Body of pancreas (tissue), 4 donors: ENCODE results near the gene CCL26.

Source experiments
- POLR2A ChIP-seq, 3 donors: fragments of 450-650 bp; IDR thresholded peaks; one replicate each; pipeline ENCODE4 v1.6.1; 2016; ENCODE audit warnings: antibody characterized with exemption in 3 of 3, mild to moderate bottlenecking in 2 of 3
- TF ChIP-seq, protein P1 (sequence below), 7 experiments: fragments of 450-650 bp in 4 of 7; fragments of 200-600 bp in 3 of 7; sonication (generic) in 3 of 7; IDR thresholded peaks; one replicate each; pipeline ENCODE4 v1.5.1; 2016 to 2019; ENCODE audit warnings: antibody characterized with exemption in 7 of 7

DNA sequence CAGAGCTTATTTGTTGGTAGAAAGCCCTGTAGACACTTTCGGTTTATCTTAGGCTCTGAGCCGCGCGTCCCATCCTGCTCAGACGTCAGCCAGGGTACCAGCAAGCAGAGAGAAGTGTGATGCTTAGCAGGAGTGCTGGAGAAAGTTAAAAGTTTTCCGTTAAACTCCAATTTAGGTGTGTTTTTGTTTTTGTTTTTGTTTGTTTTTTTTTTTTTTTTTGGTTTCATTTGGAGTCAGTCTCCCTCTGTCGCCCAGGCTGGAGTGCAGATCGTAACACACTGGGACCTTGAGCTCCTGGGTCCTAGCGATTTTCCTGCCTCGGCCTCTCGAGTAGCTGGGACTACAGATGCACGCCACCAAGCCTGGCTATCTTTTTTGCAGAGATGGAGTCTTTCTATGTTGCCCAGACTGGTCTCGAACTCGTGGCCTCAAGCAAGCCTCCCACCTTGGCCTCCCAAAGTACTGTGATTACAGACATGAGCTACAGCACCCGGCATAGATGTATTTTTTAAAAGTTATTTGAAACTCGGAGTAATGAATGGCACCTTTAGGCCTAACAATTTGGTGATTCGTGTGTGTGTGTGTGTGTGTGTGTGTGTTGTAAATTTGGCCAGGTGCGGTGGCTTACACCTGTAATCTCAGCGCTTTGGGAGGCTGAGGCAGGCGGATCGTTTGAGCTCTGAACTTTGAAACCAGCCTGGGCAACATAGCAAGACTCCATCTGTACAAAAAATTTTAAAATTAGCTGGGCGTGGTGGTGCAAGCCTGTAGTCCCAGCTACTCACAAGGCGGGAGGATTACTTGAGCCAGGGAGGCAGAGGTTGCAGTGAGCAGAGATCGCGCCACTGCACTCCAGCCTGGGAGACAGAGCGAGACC, 32.0 kb downstream of the CCL26 start:
- TF ChIP-seq, protein P1, sequence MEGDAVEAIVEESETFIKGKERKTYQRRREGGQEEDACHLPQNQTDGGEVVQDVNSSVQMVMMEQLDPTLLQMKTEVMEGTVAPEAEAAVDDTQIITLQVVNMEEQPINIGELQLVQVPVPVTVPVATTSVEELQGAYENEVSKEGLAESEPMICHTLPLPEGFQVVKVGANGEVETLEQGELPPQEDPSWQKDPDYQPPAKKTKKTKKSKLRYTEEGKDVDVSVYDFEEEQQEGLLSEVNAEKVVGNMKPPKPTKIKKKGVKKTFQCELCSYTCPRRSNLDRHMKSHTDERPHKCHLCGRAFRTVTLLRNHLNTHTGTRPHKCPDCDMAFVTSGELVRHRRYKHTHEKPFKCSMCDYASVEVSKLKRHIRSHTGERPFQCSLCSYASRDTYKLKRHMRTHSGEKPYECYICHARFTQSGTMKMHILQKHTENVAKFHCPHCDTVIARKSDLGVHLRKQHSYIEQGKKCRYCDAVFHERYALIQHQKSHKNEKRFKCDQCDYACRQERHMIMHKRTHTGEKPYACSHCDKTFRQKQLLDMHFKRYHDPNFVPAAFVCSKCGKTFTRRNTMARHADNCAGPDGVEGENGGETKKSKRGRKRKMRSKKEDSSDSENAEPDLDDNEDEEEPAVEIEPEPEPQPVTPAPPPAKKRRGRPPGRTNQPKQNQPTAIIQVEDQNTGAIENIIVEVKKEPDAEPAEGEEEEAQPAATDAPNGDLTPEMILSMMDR (IDR thresholded peaks at IDR 0.05) = no peak
- TF ChIP-seq POLR2A (IDR thresholded peaks at IDR 0.05) = no peak
